HL-60/S4 (cell line): ENCODE data around the gene CNIH1.
"Not testable (repeated sequence)": the region's sequence is repeated elsewhere in the genome, so short reads cannot be mapped to it uniquely, and the experiment has no call there.

Source experiments
- in situ Hi-C: fragments of 300-500 bp; cut with MboI; formaldehyde crosslinking; loops from 2 replicates; pipeline ENCODE4 v1.14.3; 2022; ENCODE audit warnings: low sequenced_read_pairs

The CNIH1 gene

GRCh38 chr14:54470701-54471100, 29.5 kb upstream of the CNIH1 start:
- in situ Hi-C loops, result no loop called here

GRCh38 chr14:54467280-54467679, 26.1 kb upstream of the CNIH1 start:
- in situ Hi-C loops, result no loop called here

- in situ Hi-C loops, result no loop called here
Observed at GRCh38 chr14:54465654-54466053, 24.5 kb upstream of the CNIH1 start.

- in situ Hi-C loops, result no loop called here
Observed at GRCh38 chr14:54462048-54462447, 20.9 kb upstream of the CNIH1 start.

- in situ Hi-C loops, result no loop called here
Observed at GRCh38 chr14:54459106-54459505, 17.9 kb upstream of the CNIH1 start.

- in situ Hi-C loops, result not testable (repeated sequence)
Observed at GRCh38 chr14:54458536-54458935, 17.4 kb upstream of the CNIH1 start.

- in situ Hi-C loops, result no loop called here
Observed at GRCh38 chr14:54457609-54457996, 16.4 kb upstream of the CNIH1 start.

- in situ Hi-C loops, result not testable (repeated sequence)
Observed at GRCh38 chr14:54456820-54457608, 15.8 kb upstream of the CNIH1 start.

GRCh38 chr14:54455363-54455762, 14.2 kb upstream of the CNIH1 start:
- in situ Hi-C loops, result no loop called here

- in situ Hi-C loops, result not testable (repeated sequence)
Observed at GRCh38 chr14:54453990-54454389, 12.8 kb upstream of the CNIH1 start.

GRCh38 chr14:54453252-54453651, 12.1 kb upstream of the CNIH1 start:
- in situ Hi-C loops, result no loop called here

- in situ Hi-C loops, result no loop called here
Observed at GRCh38 chr14:54451961-54452360, 10.8 kb upstream of the CNIH1 start.

- in situ Hi-C loops, result no loop called here
Observed at GRCh38 chr14:54451121-54451601, 10.0 kb upstream of the CNIH1 start.

- in situ Hi-C loops, result no loop called here
Observed at GRCh38 chr14:54450535-54450934, 9.4 kb upstream of the CNIH1 start.

GRCh38 chr14:54447231-54447692, 6.1 kb upstream of the CNIH1 start:
- in situ Hi-C loops, result no loop called here

GRCh38 chr14:54446161-54446693, 5.1 kb upstream of the CNIH1 start:
- in situ Hi-C loops, result no loop called here

- in situ Hi-C loops, result no loop called here
Observed at GRCh38 chr14:54444681-54445080, 3.5 kb upstream of the CNIH1 start.

- in situ Hi-C loops, result no loop called here
Observed at GRCh38 chr14:54443981-54444380, 2.8 kb upstream of the CNIH1 start.

- in situ Hi-C loops, result not testable (repeated sequence)
Observed at GRCh38 chr14:54442961-54443360, 1.8 kb upstream of the CNIH1 start.

- in situ Hi-C loops, result no loop called here
Observed at GRCh38 chr14:54440476-54440872, 700 bp downstream of the CNIH1 start.

GRCh38 chr14:54440037-54440436, 1.1 kb downstream of the CNIH1 start:
- in situ Hi-C loops, result no loop called here

GRCh38 chr14:54438703-54439102, 2.5 kb downstream of the CNIH1 start:
- in situ Hi-C loops, result no loop called here
